ENCODE measurements around the gene ADGRB2. TPM values are rescaled to one million over a fixed set of nuclear protein-coding genes. Genes with fewer than 3 reads are reported as not detected.
A peak's percentile ranks its signal among the peaks of the same experiment; 100 is the strongest.

ADGRB2 gene
- total RNA-seq, 2 donors from 2014 or later = 14.4 to 19.1 TPM

- no peaks in the 10 kb centered on the region for H3K27me3 ChIP-seq
- no peak overlapping the region for H3K4me3 ChIP-seq
- H3K36me3 ChIP-seq = no peaks in the 10 kb centered on the region
- no peak for TF ChIP-seq CTCF (IDR thresholded peaks at IDR 0.05)
- no peaks in the 10 kb centered on the region for H3K9me3 ChIP-seq
- H3K4me1 ChIP-seq = no peaks in the 10 kb centered on the region
- DNase-seq (ENCODE audit: low spot score) = no peak
- no peak overlapping the region for H3K27ac ChIP-seq
These were observed 38.2 kb downstream of the ADGRB2 start for GRCh38 chr1:31725777-31726535.

GRCh38 chr1:31725134-31725533, 39.0 kb downstream of the ADGRB2 start:
- TF ChIP-seq CTCF (IDR thresholded peaks at IDR 0.05) = no peak
- Histone ChIP-seq H3K27ac (no peak overlapping the region), H3K36me3 (no peaks in the 10 kb centered on the region), H3K4me3 (no peak overlapping the region), H3K9me3 (no peaks in the 10 kb centered on the region), H3K4me1 (no peaks in the 10 kb centered on the region), H3K27me3 (no peaks in the 10 kb centered on the region)
- no peak for DNase-seq (ENCODE audit: low spot score)

GRCh38 chr1:31723828-31724359, 40.2 kb downstream of the ADGRB2 start:
- DNase-seq (ENCODE audit: low spot score) = peak; percentile 64
- TF ChIP-seq CTCF (IDR thresholded peaks at IDR 0.05) = no peak

GRCh38 chr1:31718327-31718897, 45.7 kb downstream of the ADGRB2 start:
- DNase-seq (ENCODE audit: low spot score) = no peak
- no peak for TF ChIP-seq CTCF (IDR thresholded peaks at IDR 0.05)

More at GRCh38 chr1:31723828-31724359, 40.2 kb downstream of the ADGRB2 start:
- Histone ChIP-seq H3K27me3 (no peaks in the 10 kb centered on the region), H3K36me3 (no peaks in the 10 kb centered on the region), H3K9me3 (no peaks in the 10 kb centered on the region), H3K4me1 (no peaks in the 10 kb centered on the region), H3K4me3 (no peak overlapping the region), H3K27ac (no peak overlapping the region)

GRCh38 chr1:31717341-31717740, 46.8 kb downstream of the ADGRB2 start:
- Histone ChIP-seq H3K4me1 (peaks cover 0 to 38% of the 10 kb centered on the region in 2 donors), H3K36me3 (no peaks in the 10 kb centered on the region), H3K9me3 (no peaks in the 10 kb centered on the region), H3K27me3 (no peaks in the 10 kb centered on the region), H3K27ac (no peak overlapping the region), H3K4me3 (no peak overlapping the region)
- TF ChIP-seq CTCF (IDR thresholded peaks at IDR 0.05) = no peak
- no peak for DNase-seq (ENCODE audit: low spot score)

More at GRCh38 chr1:31718327-31718897, 45.7 kb downstream of the ADGRB2 start:
- Histone ChIP-seq H3K36me3 (no peaks in the 10 kb centered on the region), H3K27me3 (no peaks in the 10 kb centered on the region), H3K4me3 (no peak overlapping the region), H3K9me3 (no peaks in the 10 kb centered on the region), H3K4me1 (peaks cover 0 to 28% of the 10 kb centered on the region in 2 donors), H3K27ac (no peak overlapping the region)
